IPS DF 6.9 (cell line): ENCODE results near the gene PCDHB2.
A peak's percentile ranks its signal among the peaks of the same experiment; 100 is the strongest.
"Not testable (repeated sequence)": the region's sequence is repeated elsewhere in the genome, so short reads cannot be mapped to it uniquely, and the experiment has no call there.

Source experiments
- DNase-seq: peaks from one replicate; pipeline ENCODE4 v3.0.0-alpha.2; 2013; ENCODE audit warnings: low read depth, low spot score
- H3K27ac ChIP-seq: one replicate; pipeline ENCODE4 v1.5.1; 2013; ENCODE audit warnings: low read length, control low read depth
- H3K27me3 ChIP-seq: 2 replicates; pipeline ENCODE4 v1.6.1; 2013; ENCODE audit warnings: mild to moderate bottlenecking, low read length; ENCODE audit not compliant: control insufficient read depth, insufficient read depth
- H3K36me3 ChIP-seq: 2 replicates; pipeline ENCODE4 v1.6.1; 2013; ENCODE audit warnings: low read length; ENCODE audit not compliant: control insufficient read depth, insufficient read depth
- H3K4me1 ChIP-seq: 2 replicates; pipeline ENCODE4 v1.6.1; 2013; ENCODE audit warnings: low read length; ENCODE audit not compliant: control insufficient read depth, insufficient read depth
- H3K4me3 ChIP-seq: 2 replicates; pipeline ENCODE4 v1.5.1; 2013; ENCODE audit warnings: mild to moderate bottlenecking, low read length
- H3K9me3 ChIP-seq: 2 replicates; pipeline ENCODE4 v1.6.1; 2013; ENCODE audit warnings: low read length, inconsistent platforms; ENCODE audit not compliant: control insufficient read depth, insufficient read depth
- WGBS: extraction: QIAGEN DNeasy Blood & Tissue Kit; methylation state at CpG from one replicate; pipeline ENCODE4 v1.1.7; 2013; ENCODE audit warnings: mixed read lengths, missing lambda C conversion rate; ENCODE audit not compliant: insufficient read length, insufficient coverage; 5-methylcytosine and 5-hydroxymethylcytosine counted together

PCDHB2 gene

GRCh38 chr5:141094481-141095262 is at the start of gene PCDHB2:
PCDHB2 (plus strand) TSS chr5:141094615; CDS start chr5:141094791, 176 bp downstream.
- WGBS, result no CpG with 5 or more reads among the region's 29 CpGs
- H3K4me1 ChIP-seq, result no peaks in the 10 kb centered on the region
- H3K36me3 ChIP-seq, result no peaks in the 10 kb centered on the region
- H3K27ac ChIP-seq, result no peak within 1 kb of the TSS
- H3K4me3 ChIP-seq, result peak within 1 kb of the TSS; percentile 67; the same call in 1 of the 2 replicates
- no peaks in the 10 kb centered on the region for H3K9me3 ChIP-seq
- DNase-seq, result peak; percentile 84
- H3K27me3 ChIP-seq, result no peaks in the 10 kb centered on the region

- no peaks in the 10 kb centered on the region for H3K4me1 ChIP-seq
- no peak within 1 kb of the TSS for H3K27ac ChIP-seq
- H3K4me3 ChIP-seq, result peak within 1 kb of the TSS; percentile 39; the same call in 1 of the 2 replicates
- DNase-seq, result no peak
- H3K9me3 ChIP-seq, result no peaks in the 10 kb centered on the region
- WGBS, result no CpG with 5 or more reads among the region's 20 CpGs
- peaks cover 3% of the 10 kb centered on the region; the same call in 1 of the 2 replicates for H3K27me3 ChIP-seq
- no peaks in the 10 kb centered on the region for H3K36me3 ChIP-seq
Observed at GRCh38 chr5:141050622-141051520, 43.5 kb upstream of the PCDHB2 start, which contains the start of gene PCDHB1. PCDHB1 (plus strand) TSS chr5:141051374; CDS start chr5:141051471, 97 bp downstream.

- no peaks in the 10 kb centered on the region for H3K4me1 ChIP-seq
- H3K27ac ChIP-seq, result no peak overlapping the region
- H3K36me3 ChIP-seq, result no peaks in the 10 kb centered on the region
- DNase-seq, result no peak
- no CpG with 5 or more reads among the region's 19 CpGs for WGBS
- peak overlapping the region; percentile 39; the same call in 1 of the 2 replicates for H3K4me3 ChIP-seq
- H3K9me3 ChIP-seq, result no peaks in the 10 kb centered on the region
- peaks cover 3% of the 10 kb centered on the region; the same call in 1 of the 2 replicates for H3K27me3 ChIP-seq
Observed at GRCh38 chr5:141051521-141051866, 42.9 kb upstream of the PCDHB2 start.

- no peaks in the 10 kb centered on the region for H3K9me3 ChIP-seq
- H3K4me3 ChIP-seq, result no peak overlapping the region
- no CpG with 5 or more reads among the region's 17 CpGs for WGBS
- H3K27ac ChIP-seq, result no peak overlapping the region
- DNase-seq, result no peak
- H3K4me1 ChIP-seq, result no peaks in the 10 kb centered on the region
- H3K36me3 ChIP-seq, result no peaks in the 10 kb centered on the region
- H3K27me3 ChIP-seq, result no peaks in the 10 kb centered on the region
Observed at GRCh38 chr5:141077826-141078225, 16.6 kb upstream of the PCDHB2 start.

- no peaks in the 10 kb centered on the region for H3K36me3 ChIP-seq
- DNase-seq, result no peak
- H3K4me3 ChIP-seq, result no peak overlapping the region
- no peaks in the 10 kb centered on the region for H3K27me3 ChIP-seq
- H3K4me1 ChIP-seq, result no peaks in the 10 kb centered on the region
- H3K27ac ChIP-seq, result no peak overlapping the region
- no peaks in the 10 kb centered on the region for H3K9me3 ChIP-seq
Observed at GRCh38 chr5:141082228-141082627, 12.2 kb upstream of the PCDHB2 start.

- DNase-seq, result peak; percentile 37
- Histone ChIP-seq H3K4me1 (no peaks in the 10 kb centered on the region), H3K27me3 (no peaks in the 10 kb centered on the region), H3K27ac (no peak overlapping the region), H3K9me3 (no peaks in the 10 kb centered on the region), H3K4me3 (peak overlapping the region; percentile 44; the same call in 1 of the 2 replicates), H3K36me3 (no peaks in the 10 kb centered on the region)
- no CpG with 5 or more reads among the region's 21 CpGs for WGBS
Observed at GRCh38 chr5:141084487-141084989, 9.9 kb upstream of the PCDHB2 start.

GRCh38 chr5:141095263-141095641 is 837 bp downstream of the PCDHB2 start:
- no peaks in the 10 kb centered on the region for H3K36me3 ChIP-seq
- WGBS, result no CpG with 5 or more reads among the region's 12 CpGs
- H3K27ac ChIP-seq, result no peak overlapping the region
- H3K27me3 ChIP-seq, result no peaks in the 10 kb centered on the region
- no peaks in the 10 kb centered on the region for H3K4me1 ChIP-seq
- no peak for DNase-seq
- H3K4me3 ChIP-seq, result peak overlapping the region; percentile 67; the same call in 1 of the 2 replicates
- no peaks in the 10 kb centered on the region for H3K9me3 ChIP-seq

GRCh38 chr5:141096181-141096580 is 1.8 kb downstream of the PCDHB2 start:
- H3K9me3 ChIP-seq, H3K36me3 ChIP-seq, H3K27me3 ChIP-seq, DNase-seq, H3K4me3 ChIP-seq, H3K4me1 ChIP-seq, H3K27ac ChIP-seq: not testable (repeated sequence)
- WGBS, result no CpG with 5 or more reads among the region's 46 CpGs

GRCh38 chr5:141096586-141096985 is 2.2 kb downstream of the PCDHB2 start:
- not testable (repeated sequence) for DNase-seq

GRCh38 chr5:141100243-141100805 is 5.9 kb downstream of the PCDHB2 start, which contains the start of gene PCDHB3:
PCDHB3 (plus strand) TSS chr5:141100473; CDS start chr5:141100650, 177 bp downstream.
- no CpG with 5 or more reads among the region's 19 CpGs for WGBS
- H3K4me3 ChIP-seq, result no peak within 1 kb of the TSS

More at GRCh38 chr5:141096586-141096985, 2.2 kb downstream of the PCDHB2 start:
- not testable (repeated sequence) for H3K27ac ChIP-seq, H3K4me1 ChIP-seq, H3K27me3 ChIP-seq, H3K4me3 ChIP-seq, H3K9me3 ChIP-seq, H3K36me3 ChIP-seq
- no CpG with 5 or more reads among the region's 38 CpGs for WGBS

More at GRCh38 chr5:141100243-141100805, 5.9 kb downstream of the PCDHB2 start, which contains the start of gene PCDHB3:
- no peaks in the 10 kb centered on the region for H3K27me3 ChIP-seq
- peak; percentile 86 for DNase-seq
- no peak within 1 kb of the TSS for H3K27ac ChIP-seq
- H3K9me3 ChIP-seq, result no peaks in the 10 kb centered on the region
- no peaks in the 10 kb centered on the region for H3K36me3 ChIP-seq
- no peaks in the 10 kb centered on the region for H3K4me1 ChIP-seq
